Measurements from ENCODE around the gene OPCML. TPM values are rescaled to one million over a fixed set of nuclear protein-coding genes. Genes with fewer than 3 reads are reported as not detected.

Gene OPCML
- total RNA-seq, 4 donors from 2014 or later, result 0.33 TPM; not detected in 3

DNA sequence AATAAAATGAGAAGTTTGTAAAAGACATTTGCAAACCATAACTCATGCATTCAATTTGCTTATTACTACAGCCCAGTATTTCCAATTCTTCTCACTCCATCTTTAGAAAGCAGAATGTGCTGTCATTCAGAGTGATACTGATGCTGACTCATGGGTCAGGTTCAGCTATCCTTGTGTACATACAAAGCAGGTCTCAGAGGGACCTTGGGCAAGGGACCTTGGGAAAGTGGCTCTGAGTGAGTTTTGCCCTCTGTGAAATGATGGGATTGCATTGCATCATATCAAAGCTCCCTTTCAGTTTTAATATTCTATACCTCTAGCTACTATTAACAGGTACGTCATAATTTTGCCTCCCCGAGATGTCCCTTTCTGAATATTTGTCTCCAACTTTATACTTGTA lies 848.7 kb downstream of the OPCML start:
- intact Hi-C loops (cut with DNase I), result no loop called here

DNA sequence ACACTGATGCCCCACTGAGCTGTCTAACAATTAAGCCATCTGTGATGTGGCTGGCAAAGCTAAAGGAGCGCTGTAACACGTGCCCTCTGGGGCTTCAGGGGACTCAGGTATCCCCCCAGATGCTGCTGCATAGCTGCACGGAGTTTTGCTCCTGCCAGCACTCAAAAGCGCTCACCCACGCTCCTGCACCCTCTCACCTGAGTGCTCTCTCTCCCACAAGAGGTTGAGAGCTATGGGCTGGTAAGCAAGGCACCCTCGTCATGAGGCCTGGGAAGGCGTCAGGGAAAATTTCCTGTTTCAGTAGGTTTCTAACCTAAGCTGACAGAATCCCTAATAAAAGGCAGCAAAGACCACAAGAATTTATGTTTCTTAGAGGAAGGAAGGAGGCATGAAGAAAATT lies 850.3 kb downstream of the OPCML start:
- no peaks in the 10 kb centered on the region for H3K9me3 ChIP-seq
- H3K27me3 ChIP-seq, result no peaks in the 10 kb centered on the region
- H3K4me3 ChIP-seq (replicated peaks in 1 of 3), result no peak overlapping the region
- H3K36me3 ChIP-seq, result no peaks in the 10 kb centered on the region
- no peak overlapping the region for H3K27ac ChIP-seq
- TF ChIP-seq, protein P1, sequence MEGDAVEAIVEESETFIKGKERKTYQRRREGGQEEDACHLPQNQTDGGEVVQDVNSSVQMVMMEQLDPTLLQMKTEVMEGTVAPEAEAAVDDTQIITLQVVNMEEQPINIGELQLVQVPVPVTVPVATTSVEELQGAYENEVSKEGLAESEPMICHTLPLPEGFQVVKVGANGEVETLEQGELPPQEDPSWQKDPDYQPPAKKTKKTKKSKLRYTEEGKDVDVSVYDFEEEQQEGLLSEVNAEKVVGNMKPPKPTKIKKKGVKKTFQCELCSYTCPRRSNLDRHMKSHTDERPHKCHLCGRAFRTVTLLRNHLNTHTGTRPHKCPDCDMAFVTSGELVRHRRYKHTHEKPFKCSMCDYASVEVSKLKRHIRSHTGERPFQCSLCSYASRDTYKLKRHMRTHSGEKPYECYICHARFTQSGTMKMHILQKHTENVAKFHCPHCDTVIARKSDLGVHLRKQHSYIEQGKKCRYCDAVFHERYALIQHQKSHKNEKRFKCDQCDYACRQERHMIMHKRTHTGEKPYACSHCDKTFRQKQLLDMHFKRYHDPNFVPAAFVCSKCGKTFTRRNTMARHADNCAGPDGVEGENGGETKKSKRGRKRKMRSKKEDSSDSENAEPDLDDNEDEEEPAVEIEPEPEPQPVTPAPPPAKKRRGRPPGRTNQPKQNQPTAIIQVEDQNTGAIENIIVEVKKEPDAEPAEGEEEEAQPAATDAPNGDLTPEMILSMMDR (IDR thresholded peaks at IDR 0.05), result no peak
- no peak for TF ChIP-seq POLR2A (IDR thresholded peaks at IDR 0.05)
- WGBS, 2 donors, result 40 to 43% methylated on average over 7 of the region's 7 CpGs
- intact Hi-C loops (cut with DNase I), result no loop called here
- peaks cover 0 to 4% of the 10 kb centered on the region in 2 donors for H3K4me1 ChIP-seq
- peak; percentile 66 to 68 for DNase-seq

More for the DNA sequence above, 848.7 kb downstream of the OPCML start:
- Histone ChIP-seq H3K27ac (no peak overlapping the region), H3K27me3 (no peaks in the 10 kb centered on the region), H3K4me1 (peaks cover 0 to 4% of the 10 kb centered on the region in 2 donors), H3K4me3 (replicated peaks in 1 of 3) (no peak overlapping the region), H3K36me3 (no peaks in the 10 kb centered on the region), H3K9me3 (no peaks in the 10 kb centered on the region)
- 96 to 99% methylated on average over 2 of the region's 2 CpGs for WGBS, 2 donors
- DNase-seq, result no peak
- no peak for TF ChIP-seq POLR2A (IDR thresholded peaks at IDR 0.05)
- TF ChIP-seq, protein P1 (IDR thresholded peaks at IDR 0.05), result no peak

DNA sequence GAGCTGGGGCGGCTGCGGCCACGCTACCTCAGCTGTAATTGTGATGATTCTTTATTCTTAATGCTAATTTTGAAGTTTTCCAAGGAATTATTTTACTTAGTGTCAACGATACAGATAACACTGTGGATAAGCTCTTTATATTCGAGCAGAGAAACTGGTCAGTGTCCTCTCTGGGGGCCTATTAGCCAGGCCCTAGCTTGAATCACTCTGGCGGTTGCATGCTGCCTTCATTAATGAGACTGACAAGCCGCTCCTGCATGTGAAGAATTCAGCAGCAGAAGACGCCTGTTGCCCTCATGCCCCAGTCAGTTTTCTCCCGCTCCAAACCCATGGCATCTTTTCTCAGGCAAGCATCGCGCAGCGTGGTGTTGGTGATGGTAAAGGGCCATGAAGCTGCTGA lies 851.7 kb downstream of the OPCML start:
- H3K27me3 ChIP-seq, result no peaks in the 10 kb centered on the region

DNA sequence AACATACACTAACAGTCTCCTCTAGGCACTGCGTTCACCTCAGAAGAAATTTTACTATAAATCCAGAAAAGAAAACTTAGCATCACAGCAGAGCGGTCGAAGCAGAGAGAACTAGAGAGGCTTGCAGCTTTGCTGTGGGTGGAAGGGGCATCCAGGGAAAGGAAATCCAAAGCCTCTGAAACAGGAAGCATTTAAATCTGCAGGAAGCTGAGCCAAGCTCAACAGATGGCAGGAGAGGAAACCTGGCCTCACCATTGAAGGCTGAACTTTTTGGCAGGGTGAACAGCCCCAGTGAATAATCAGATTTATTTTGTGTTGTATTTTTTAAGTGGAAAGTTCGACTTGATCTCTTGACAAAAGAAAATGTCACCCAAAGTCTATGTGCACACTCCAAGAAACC lies 858.1 kb downstream of the OPCML start:
- H3K27ac ChIP-seq, result no peak overlapping the region
- DNase-seq, result no peak
- H3K27me3 ChIP-seq, result no peaks in the 10 kb centered on the region
- TF ChIP-seq, protein P1 (IDR thresholded peaks at IDR 0.05), result no peak
- TF ChIP-seq POLR2A (IDR thresholded peaks at IDR 0.05), result no peak
- H3K4me3 ChIP-seq (replicated peaks in 1 of 3), result no peak overlapping the region
- H3K9me3 ChIP-seq, result no peaks in the 10 kb centered on the region
- intact Hi-C loops (cut with DNase I), result no loop called here
- no peaks in the 10 kb centered on the region for H3K36me3 ChIP-seq
- H3K4me1 ChIP-seq, result no peaks in the 10 kb centered on the region
- 53 to 65% methylated on average over 4 of the region's 4 CpGs for WGBS, 2 donors

More for the DNA sequence above, 851.7 kb downstream of the OPCML start:
- TF ChIP-seq, protein P1 (IDR thresholded peaks at IDR 0.05), result no peak
- TF ChIP-seq POLR2A (IDR thresholded peaks at IDR 0.05), result no peak
- H3K4me3 ChIP-seq (replicated peaks in 1 of 3), result no peak overlapping the region
- DNase-seq, result no peak
- no peaks in the 10 kb centered on the region for H3K36me3 ChIP-seq
- no peaks in the 10 kb centered on the region for H3K9me3 ChIP-seq
- WGBS, 2 donors, result 88 to 98% methylated on average over 12 of the region's 12 CpGs
- peaks cover 0 to 4% of the 10 kb centered on the region in 2 donors for H3K4me1 ChIP-seq
- no peak overlapping the region for H3K27ac ChIP-seq
- intact Hi-C loops (cut with DNase I), result no loop called here

DNA sequence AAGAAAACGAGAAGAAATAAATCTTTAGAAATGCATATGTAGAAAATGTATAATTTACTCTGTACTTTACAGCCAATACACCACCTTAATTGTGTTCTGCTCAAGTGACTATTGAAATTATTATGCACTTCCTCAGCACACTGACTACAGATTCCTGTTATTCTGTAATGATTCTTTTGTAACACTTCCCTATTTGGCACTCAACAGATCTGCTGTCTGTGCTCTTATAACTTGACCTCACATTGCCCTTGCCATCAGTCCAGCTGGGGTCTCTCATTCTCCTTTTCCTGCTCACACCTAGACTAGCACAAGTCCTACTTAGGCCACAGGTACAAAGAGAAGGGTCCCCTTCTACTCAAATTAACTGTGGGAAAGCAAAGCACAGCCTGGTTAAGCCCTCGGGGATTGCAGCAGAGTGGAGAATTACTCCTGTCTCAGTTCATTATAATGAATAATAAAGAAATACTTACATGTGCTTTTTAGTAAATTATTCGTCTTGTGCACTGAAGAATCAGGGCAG lies 860.4 kb downstream of the OPCML start:
- no peaks in the 10 kb centered on the region for H3K4me1 ChIP-seq
- no peaks in the 10 kb centered on the region for H3K9me3 ChIP-seq
- H3K36me3 ChIP-seq, result no peaks in the 10 kb centered on the region
- no peak for TF ChIP-seq POLR2A (IDR thresholded peaks at IDR 0.05)
- TF ChIP-seq, protein P1 (IDR thresholded peaks at IDR 0.05), result no peak
- no peak overlapping the region for H3K4me3 ChIP-seq (replicated peaks in 1 of 3)
- H3K27me3 ChIP-seq, result no peaks in the 10 kb centered on the region
- H3K27ac ChIP-seq, result no peak overlapping the region
- no peak for DNase-seq
- intact Hi-C loops (cut with DNase I), result no loop called here
- 54 to 58% methylated on average over 3 of the region's 3 CpGs for WGBS, 2 donors
